HepG2 (cell line): ENCODE measurements around the gene FOXA3. TPM values are rescaled to one million over a fixed set of nuclear protein-coding genes. Genes with fewer than 3 reads are reported as not detected.

Experiments
- ARID4A ChIP-seq: sonication (generic); formaldehyde crosslinking; IDR thresholded peaks from 2 replicates; pipeline ENCODE4 v1.5.0; 2020; ENCODE audit warnings: mild to moderate bottlenecking, missing genetic modification reagents, borderline replicate concordance
- FOXO4 ChIP-seq: sonication (generic); formaldehyde crosslinking; conservative IDR thresholded peaks from 2 replicates; pipeline ENCODE4 v1.8.1; 2023; ENCODE audit warnings: missing genetic modification reagents
- GABPB1 ChIP-seq: IDR thresholded peaks from 2 replicates; pipeline ENCODE4 v1.6.1; 2016; ENCODE audit warnings: mild to moderate bottlenecking, missing genetic modification reagents, moderate library complexity, missing compliant biosample characterization
- IRF2 ChIP-seq: IDR thresholded peaks from 2 replicates; pipeline ENCODE4 v1.6.1; 2018; ENCODE audit warnings: missing genetic modification reagents, missing compliant biosample characterization
- MATR3 ChIP-seq: sonication (generic); formaldehyde crosslinking; IDR thresholded peaks from 2 replicates; pipeline ENCODE4 v1.4.0; 2020; ENCODE audit warnings: missing genetic modification reagents
- NFRKB ChIP-seq: fragments of 450-650 bp; IDR thresholded peaks from 2 replicates; pipeline ENCODE4 v1.6.1; 2017
- PAWR ChIP-seq: sonication (generic); formaldehyde crosslinking; IDR thresholded peaks from 2 replicates; pipeline ENCODE4 v1.4.0; 2020; ENCODE audit warnings: missing genetic modification reagents, mild to moderate bottlenecking, borderline replicate concordance
- PHF21A ChIP-seq: sonication (generic); formaldehyde crosslinking; IDR thresholded peaks from 2 replicates; pipeline ENCODE4 v1.5.0; 2020; ENCODE audit warnings: mild to moderate bottlenecking, missing genetic modification reagents
- PRDM10 ChIP-seq: sonication (generic); formaldehyde crosslinking; IDR thresholded peaks from 2 replicates; pipeline ENCODE4 v1.4.0; 2020; ENCODE audit warnings: low read depth, missing genetic modification reagents
- TSC22D2 ChIP-seq: sonication (generic); formaldehyde crosslinking; IDR thresholded peaks from 2 replicates; pipeline ENCODE4 v1.5.1; 2020; ENCODE audit warnings: missing genetic modification reagents, mild to moderate bottlenecking, borderline replicate concordance
- ZNF232 ChIP-seq: sonication (generic); formaldehyde crosslinking; IDR thresholded peaks from 2 replicates; pipeline ENCODE4 v1.4.0; 2020; ENCODE audit warnings: missing genetic modification reagents, borderline replicate concordance
- ZNF234 ChIP-seq: sonication (generic); formaldehyde crosslinking; conservative IDR thresholded peaks from 2 replicates; pipeline ENCODE4 v1.5.1; 2020; ENCODE audit warnings: mild to moderate bottlenecking, missing genetic modification reagents
- ZNF556 ChIP-seq: sonication (generic); formaldehyde crosslinking; IDR thresholded peaks from 2 replicates; pipeline ENCODE4 v1.4.0; 2020; ENCODE audit warnings: mild to moderate bottlenecking, missing genetic modification reagents, borderline replicate concordance
- polyA plus RNA-seq, 8 experiments: library from polyadenylated mRNA; depleted of rRNA in 3 of 8; stranded (reverse) in 7 of 8; unstranded in 1 of 8; fragments of >200 nt; fragmentation: Illumina TruSeq in 4 of 8; extraction: Trizol in 4 of 8; gene quantifications; 2 replicates each; pipeline versions ENCODE4 v1.2.1 to v1.2.3, GENCODE V29; 2011 to 2016; ENCODE audit warnings: low read depth in 4 of 8, missing spikeins in 1 of 8, mixed read lengths in 1 of 8; ENCODE audit not compliant: insufficient read depth in 1 of 8
- total RNA-seq, 5 experiments: library from RNA; depleted of rRNA; stranded (reverse); fragments of >200 nt; fragmentation: Illumina TruSeq; extraction: Trizol; gene quantifications; 2 replicates each; pipeline ENCODE4 v1.2.3, GENCODE V29; 2016; ENCODE audit warnings: low read depth in 1 of 5
- TF ChIP-seq, protein P1 (sequence below): IDR thresholded peaks from 2 replicates; pipeline ENCODE4 v1.6.1; 2012; ENCODE audit warnings: inconsistent platforms
- TF ChIP-seq, protein P2 (sequence below): IDR thresholded peaks from 2 replicates; pipeline ENCODE4 v1.6.1; 2016; ENCODE audit warnings: missing genetic modification reagents, missing compliant biosample characterization
- TF ChIP-seq, protein P3 (sequence below): IDR thresholded peaks from 2 replicates; pipeline ENCODE4 v1.6.1; 2016; ENCODE audit warnings: mild to moderate bottlenecking

Gene FOXA3
- total and polyA plus RNA-seq, 2 of the 13 experiments (the other 11 are each of a cell fraction or from before 2014, with no cell fraction given) = 29.8 to 47.6 TPM

DNA sequence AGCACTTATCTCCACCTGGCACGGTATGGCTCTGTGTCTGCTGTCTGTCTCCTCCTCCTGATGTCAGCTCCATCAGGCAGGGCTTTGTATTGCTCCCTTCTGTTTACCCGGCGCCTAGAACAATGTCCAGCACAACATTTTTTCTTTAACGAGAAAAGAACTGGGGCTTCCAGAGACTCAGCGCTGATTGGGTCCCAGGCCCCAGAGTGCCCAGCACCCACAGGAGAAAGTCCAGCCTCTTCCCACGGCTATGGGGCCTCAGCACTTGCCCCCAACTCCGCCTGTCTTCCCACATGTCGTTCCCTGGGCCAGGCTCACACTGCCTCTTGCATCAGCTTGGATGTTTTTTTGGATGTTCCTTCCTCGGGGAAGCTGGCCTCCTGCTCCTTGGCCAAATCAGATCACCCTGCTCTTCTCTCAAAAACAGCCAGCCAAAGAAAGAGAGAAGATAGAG, 31.4 kb downstream of the FOXA3 start (continued):
- TF ChIP-seq PRDM10 (CRISPR knock-in tag) = no peak
- TF ChIP-seq PHF21A (CRISPR knock-in tag) = peak; percentile 82
- no peak for TF ChIP-seq MATR3 (CRISPR knock-in tag)
- TF ChIP-seq PAWR = no peak
- no peak for TF ChIP-seq TSC22D2 (CRISPR knock-in tag)
- TF ChIP-seq, protein P1, sequence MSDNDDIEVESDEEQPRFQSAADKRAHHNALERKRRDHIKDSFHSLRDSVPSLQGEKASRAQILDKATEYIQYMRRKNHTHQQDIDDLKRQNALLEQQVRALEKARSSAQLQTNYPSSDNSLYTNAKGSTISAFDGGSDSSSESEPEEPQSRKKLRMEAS = peak; percentile 85
- TF ChIP-seq ZNF232 = no peak
- TF ChIP-seq, protein P2, sequence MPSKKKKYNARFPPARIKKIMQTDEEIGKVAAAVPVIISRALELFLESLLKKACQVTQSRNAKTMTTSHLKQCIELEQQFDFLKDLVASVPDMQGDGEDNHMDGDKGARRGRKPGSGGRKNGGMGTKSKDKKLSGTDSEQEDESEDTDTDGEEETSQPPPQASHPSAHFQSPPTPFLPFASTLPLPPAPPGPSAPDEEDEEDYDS (CRISPR knock-in tag) = peak; percentile 48; the same call in 1 of the 2 replicates
- TF ChIP-seq ARID4A = peak; percentile 43; the same call in 1 of the 2 replicates
- TF ChIP-seq NFRKB = no peak
- TF ChIP-seq ZNF556 (CRISPR knock-in tag) = peak; percentile 47; the same call in 1 of the 2 replicates
- no peak for TF ChIP-seq ZNF234
- TF ChIP-seq, protein P3, sequence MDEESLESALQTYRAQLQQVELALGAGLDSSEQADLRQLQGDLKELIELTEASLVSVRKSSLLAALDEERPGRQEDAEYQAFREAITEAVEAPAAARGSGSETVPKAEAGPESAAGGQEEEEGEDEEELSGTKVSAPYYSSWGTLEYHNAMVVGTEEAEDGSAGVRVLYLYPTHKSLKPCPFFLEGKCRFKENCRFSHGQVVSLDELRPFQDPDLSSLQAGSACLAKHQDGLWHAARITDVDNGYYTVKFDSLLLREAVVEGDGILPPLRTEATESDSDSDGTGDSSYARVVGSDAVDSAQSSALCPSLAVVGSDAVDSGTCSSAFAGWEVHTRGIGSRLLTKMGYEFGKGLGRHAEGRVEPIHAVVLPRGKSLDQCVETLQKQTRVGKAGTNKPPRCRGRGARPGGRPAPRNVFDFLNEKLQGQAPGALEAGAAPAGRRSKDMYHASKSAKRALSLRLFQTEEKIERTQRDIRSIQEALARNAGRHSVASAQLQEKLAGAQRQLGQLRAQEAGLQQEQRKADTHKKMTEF (CRISPR knock-in tag) = 0 out of 2 replicates have a peak, but pooled peaks have one; percentile 27
- peak; percentile 34; the same call in 1 of the 2 replicates for TF ChIP-seq IRF2 (CRISPR knock-in tag)
- TF ChIP-seq FOXO4 (CRISPR knock-in tag) = no peak
- peak; percentile 42 for TF ChIP-seq GABPB1
